Mesendoderm (in vitro differentiated cells): ENCODE results near the gene MSLN. TPM values are rescaled to one million over a fixed set of nuclear protein-coding genes. Genes with fewer than 3 reads are reported as not detected.

Source experiments
- DNase-seq: peaks from one replicate; pipeline ENCODE4 v3.0.0; 2013
- H2AK5ac ChIP-seq: 2 replicates; pipeline ENCODE4 v1.6.1; 2013; ENCODE audit warnings: low read length, inconsistent platforms
- H2BK120ac ChIP-seq: 2 replicates; pipeline ENCODE4 v1.6.1; 2013; ENCODE audit warnings: low read depth, mild to moderate bottlenecking, low read length, moderate library complexity, mixed read lengths
- H2BK15ac ChIP-seq: replicated peaks from 2 replicates; pipeline ENCODE4 v1.6.1; 2013; ENCODE audit warnings: low read depth, mild to moderate bottlenecking, moderate library complexity
- H2BK5ac ChIP-seq: 2 replicates; pipeline ENCODE4 v1.6.1; 2013; ENCODE audit warnings: low read length, inconsistent platforms
- H3K18ac ChIP-seq: 2 replicates; pipeline ENCODE4 v1.6.1; 2013; ENCODE audit warnings: mild to moderate bottlenecking, low read length, mixed read lengths
- H3K23ac ChIP-seq: one replicate; pipeline ENCODE4 v1.6.1; 2013; ENCODE audit warnings: low read length
- H3K27ac ChIP-seq: 2 replicates; pipeline ENCODE4 v1.5.1; 2013; ENCODE audit warnings: low read depth, mild to moderate bottlenecking, inconsistent platforms, low read length, moderate library complexity
- H3K27me3 ChIP-seq: 2 replicates; pipeline ENCODE4 v1.6.1; 2013; ENCODE audit warnings: low read length, control low read depth, mild to moderate bottlenecking, inconsistent platforms; ENCODE audit not compliant: insufficient read depth, poor library complexity
- H3K36me3 ChIP-seq: 2 replicates; pipeline ENCODE4 v1.6.1; 2013; ENCODE audit warnings: low read length, inconsistent platforms; ENCODE audit not compliant: control insufficient read depth, insufficient read depth
- H3K4ac ChIP-seq: one replicate; pipeline ENCODE4 v1.6.1; 2013; ENCODE audit warnings: low read depth, mild to moderate bottlenecking, low read length, moderate library complexity
- H3K4me1 ChIP-seq: 2 replicates; pipeline ENCODE4 v1.6.1; 2013; ENCODE audit warnings: low read depth, low read length, inconsistent platforms; ENCODE audit not compliant: control insufficient read depth
- H3K4me2 ChIP-seq: 2 replicates; pipeline ENCODE4 v1.6.1; 2013; ENCODE audit warnings: low read length
- H3K4me3 ChIP-seq: 2 replicates; pipeline ENCODE4 v1.5.1; 2013; ENCODE audit warnings: mild to moderate bottlenecking, low read length
- H3K56ac ChIP-seq: one replicate; pipeline ENCODE4 v1.6.1; 2013; ENCODE audit warnings: low read length
- H3K79me1 ChIP-seq: 2 replicates; pipeline ENCODE4 v1.6.1; 2013; ENCODE audit warnings: low read length, inconsistent platforms
- H3K79me2 ChIP-seq: 2 replicates; pipeline ENCODE4 v1.6.1; 2013; ENCODE audit warnings: mild to moderate bottlenecking, low read length; ENCODE audit not compliant: control insufficient read depth, insufficient read depth
- H3K9ac ChIP-seq: 2 replicates; pipeline ENCODE4 v1.6.1; 2013; ENCODE audit warnings: low read length, inconsistent platforms
- H4K5ac ChIP-seq: one replicate; pipeline ENCODE4 v1.6.1; 2013; ENCODE audit warnings: low read length
- H4K8ac ChIP-seq: one replicate; pipeline ENCODE4 v1.6.1; 2013; ENCODE audit warnings: low read depth, mild to moderate bottlenecking, control low read depth, low read length, moderate library complexity
- WGBS: extraction: QIAGEN DNeasy Blood & Tissue Kit; methylation state at CpG from one replicate; pipeline ENCODE4 v1.1.7; 2013; ENCODE audit warnings: low lambda C conversion rate, missing lambda C conversion rate; ENCODE audit not compliant: insufficient coverage; ENCODE audit errors: extremely low coverage; 5-methylcytosine and 5-hydroxymethylcytosine counted together
- small RNA-seq: library from polyadenylated mRNA; stranded (forward); fragments of <200 nt; extraction: miRNeasy Mini kit (QIAGEN cat#:217004); gene quantifications from one replicate; pipeline ENCODE3, GENCODE V24; 2013; ENCODE audit not compliant: insufficient read depth

MSLN gene

GRCh38 chr16:818132-818531 lies 57.6 kb downstream of the MSLN start:
- Histone ChIP-seq H3K18ac (no peak overlapping the region), H4K5ac (no peak overlapping the region), H2BK120ac (no peak overlapping the region), H4K8ac (no peak overlapping the region), H3K9ac (no peak overlapping the region), H3K36me3 (no peaks in the 10 kb centered on the region), H2AK5ac (no peak overlapping the region), H3K27me3 (no peaks in the 10 kb centered on the region), H3K4me1 (no peaks in the 10 kb centered on the region), H3K4ac (no peak overlapping the region), H3K23ac (no peak overlapping the region), H3K79me2 (no peaks in the 10 kb centered on the region), H2BK15ac (no peak overlapping the region), H3K79me1 (no peaks in the 10 kb centered on the region), H2BK5ac (no peak overlapping the region), H3K27ac (no peak overlapping the region), H3K4me3 (no peak overlapping the region), H3K56ac (no peak overlapping the region), H3K4me2 (no peak overlapping the region)
- DNase-seq = no peak
- no CpG with 5 or more reads among the region's 8 CpGs for WGBS

Small RNA genes within 50 kb of the gene (small RNA-seq; reads per million reads assigned to genes)
- gene MIR662 = not detected
